Epithelial cell of esophagus (primary cell): ENCODE results near the gene ABCC5.
A peak's percentile ranks its signal among the peaks of the same experiment; 100 is the strongest.

Source experiments
- DNase-seq: peaks from one replicate; pipeline ENCODE4 v3.0.0; 2010; ENCODE audit warnings: low read depth
- H3K4me3 ChIP-seq: 2 replicates; pipeline ENCODE4 v1.5.1; 2011; ENCODE audit warnings: mild to moderate bottlenecking, low read length, control low read depth
- TF ChIP-seq, protein P1 (sequence below): IDR thresholded peaks from 2 replicates; pipeline ENCODE4 v1.5.1; 2011; ENCODE audit warnings: low read depth, mild to moderate bottlenecking, low read length, control low read depth, inconsistent platforms; ENCODE audit not compliant: insufficient read depth; ENCODE audit errors: missing control alignments

ABCC5 gene

DNA sequence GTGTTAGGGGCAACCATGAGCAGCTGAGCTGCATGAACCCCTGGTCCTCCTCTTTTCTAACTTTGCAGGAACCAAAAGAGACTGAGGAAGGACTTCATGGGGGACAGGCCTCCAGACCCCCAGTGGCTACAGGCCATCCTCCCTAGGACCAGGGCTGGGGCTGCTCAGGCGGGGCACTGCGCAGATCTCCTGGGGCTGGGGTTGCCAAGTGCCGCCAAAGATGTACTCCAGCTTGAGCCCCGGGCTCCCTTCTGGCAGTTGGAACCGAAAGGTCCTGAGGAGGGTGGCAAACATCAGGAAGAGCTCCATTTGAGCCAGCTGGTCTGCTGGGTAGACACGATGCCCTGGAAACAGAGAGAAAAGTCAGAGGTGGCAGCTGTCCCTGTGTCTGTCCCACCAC, 121.9 kb downstream of the ABCC5 start:
- TF ChIP-seq, protein P1, sequence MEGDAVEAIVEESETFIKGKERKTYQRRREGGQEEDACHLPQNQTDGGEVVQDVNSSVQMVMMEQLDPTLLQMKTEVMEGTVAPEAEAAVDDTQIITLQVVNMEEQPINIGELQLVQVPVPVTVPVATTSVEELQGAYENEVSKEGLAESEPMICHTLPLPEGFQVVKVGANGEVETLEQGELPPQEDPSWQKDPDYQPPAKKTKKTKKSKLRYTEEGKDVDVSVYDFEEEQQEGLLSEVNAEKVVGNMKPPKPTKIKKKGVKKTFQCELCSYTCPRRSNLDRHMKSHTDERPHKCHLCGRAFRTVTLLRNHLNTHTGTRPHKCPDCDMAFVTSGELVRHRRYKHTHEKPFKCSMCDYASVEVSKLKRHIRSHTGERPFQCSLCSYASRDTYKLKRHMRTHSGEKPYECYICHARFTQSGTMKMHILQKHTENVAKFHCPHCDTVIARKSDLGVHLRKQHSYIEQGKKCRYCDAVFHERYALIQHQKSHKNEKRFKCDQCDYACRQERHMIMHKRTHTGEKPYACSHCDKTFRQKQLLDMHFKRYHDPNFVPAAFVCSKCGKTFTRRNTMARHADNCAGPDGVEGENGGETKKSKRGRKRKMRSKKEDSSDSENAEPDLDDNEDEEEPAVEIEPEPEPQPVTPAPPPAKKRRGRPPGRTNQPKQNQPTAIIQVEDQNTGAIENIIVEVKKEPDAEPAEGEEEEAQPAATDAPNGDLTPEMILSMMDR = no peak
- H3K4me3 ChIP-seq = no peak overlapping the region
- DNase-seq = no peak

- peak; percentile 57 for DNase-seq
- H3K4me3 ChIP-seq = no peak overlapping the region
- TF ChIP-seq, protein P1 = peak; percentile 85
Observed at GRCh38 chr3:183895296-183895695, 122.4 kb downstream of the ABCC5 start.

GRCh38 chr3:183892610-183893214, 125.0 kb downstream of the ABCC5 start:
- DNase-seq = no peak
- TF ChIP-seq, protein P1 = no peak

DNA sequence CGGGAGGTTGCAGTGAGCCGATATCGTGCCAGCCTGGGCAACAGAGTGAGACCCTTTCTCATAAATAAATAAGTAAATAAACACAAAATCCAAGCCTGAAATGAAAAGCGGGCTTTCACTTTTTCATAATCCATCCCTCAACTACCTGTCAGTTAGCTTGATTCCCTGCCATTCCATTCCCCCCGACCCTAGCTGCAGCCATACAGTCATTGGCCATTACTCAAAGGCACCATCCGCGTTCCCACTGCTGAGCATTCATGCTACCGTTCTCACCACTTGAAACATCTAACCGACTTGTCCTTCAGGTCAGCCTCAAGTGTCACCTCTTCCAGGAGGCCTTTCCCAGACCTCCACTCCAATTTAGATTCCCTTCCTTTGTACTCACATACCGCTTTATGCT, 131.9 kb downstream of the ABCC5 start:
- DNase-seq = no peak

More at GRCh38 chr3:183892610-183893214, 125.0 kb downstream of the ABCC5 start:
- no peak overlapping the region for H3K4me3 ChIP-seq

GRCh38 chr3:183884427-183885296, 133.0 kb downstream of the ABCC5 start, which contains the start of gene PARL:
TSS of gene PARL (minus strand) at chr3:183884880. CDS start at chr3:183884846, 34 bp downstream.
- TF ChIP-seq, protein P1 = peak; percentile 83
- peak; percentile 90 for DNase-seq
- peak within 1 kb of the TSS; percentile 82 for H3K4me3 ChIP-seq

More for the DNA sequence above, 131.9 kb downstream of the ABCC5 start:
- H3K4me3 ChIP-seq = no peak overlapping the region
- TF ChIP-seq, protein P1 = no peak

DNA sequence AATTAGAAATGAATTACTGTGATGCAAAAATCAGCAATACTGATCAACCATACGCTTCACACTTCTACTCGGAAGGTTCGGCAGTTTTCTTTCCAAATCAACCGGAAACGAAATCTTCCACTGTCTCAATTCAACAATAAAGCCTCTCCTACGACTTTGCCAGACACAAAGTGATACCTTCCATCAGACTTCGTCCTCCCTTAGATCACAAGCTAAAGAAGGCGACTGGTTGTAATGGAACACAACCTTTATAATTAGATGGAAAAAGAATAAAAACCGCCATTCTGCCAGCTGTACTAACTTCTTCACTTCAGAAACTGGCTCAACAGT, 133.6 kb downstream of the ABCC5 start:
- no peak for DNase-seq
- peak overlapping the region; percentile 82 for H3K4me3 ChIP-seq
- TF ChIP-seq, protein P1 = no peak
